Upper lobe of right lung (tissue), 1 donor: ENCODE results near the gene SUSD2. TPM values are rescaled to one million over a fixed set of nuclear protein-coding genes. Genes with fewer than 3 reads are reported as not detected.
"Not testable (repeated sequence)": the region's sequence is repeated elsewhere in the genome, so short reads cannot be mapped to it uniquely, and the experiment has no call there.

ENCODE experiments used
- ATAC-seq: fragments of 200-7000 bp; cut with Tn5 transposase; one replicate; pipeline ENCODE4 v1.9.1; 2020; ENCODE audit warnings: mild to moderate bottlenecking, moderate library complexity
- DNase-seq: peaks from one replicate; pipeline ENCODE4 v3.0.0-alpha.2; 2020
- H3K27ac ChIP-seq: fragments of 200-600 bp; one replicate; pipeline ENCODE4 v1.8.0; 2022
- H3K27me3 ChIP-seq: fragments of 200-600 bp; one replicate; pipeline ENCODE4 v1.8.0; 2022; ENCODE audit warnings: mild to moderate bottlenecking
- H3K36me3 ChIP-seq: fragments of 200-600 bp; one replicate; pipeline ENCODE4 v1.8.0; 2022
- H3K4me1 ChIP-seq: fragments of 200-600 bp; one replicate; pipeline ENCODE4 v1.8.0; 2022
- H3K4me3 ChIP-seq: fragments of 200-600 bp; one replicate; pipeline ENCODE4 v1.8.0; 2022; ENCODE audit warnings: mild to moderate bottlenecking
- H3K9me3 ChIP-seq: fragments of 200-600 bp; one replicate; pipeline ENCODE4 v1.8.0; 2022
- intact Hi-C: fragments of 100-400 bp; cut with DNase I; formaldehyde crosslinking; loops from one replicate; pipeline ENCODE4 v1.11.0; 2022
- total RNA-seq: library from RNA; stranded (reverse); fragmentation: NEBNext Ultra II Directional; extraction: Animal tissue kit (Norgen Biotek cat#: 25700); gene quantifications from one replicate; pipeline ENCODE4 v1.2.1, GENCODE V29; 2021
- TF ChIP-seq, protein P1 (sequence below): fragments of 200-600 bp; IDR thresholded peaks from one replicate; pipeline ENCODE4 v1.8.0; 2022; ENCODE audit warnings: antibody characterized with exemption
- donor health status: DM: no; HTN: yes; CAD: no; lungs with severe emphysema.

Gene SUSD2
- total RNA-seq, 1 donor from 2014 or later: 277 TPM

DNA sequence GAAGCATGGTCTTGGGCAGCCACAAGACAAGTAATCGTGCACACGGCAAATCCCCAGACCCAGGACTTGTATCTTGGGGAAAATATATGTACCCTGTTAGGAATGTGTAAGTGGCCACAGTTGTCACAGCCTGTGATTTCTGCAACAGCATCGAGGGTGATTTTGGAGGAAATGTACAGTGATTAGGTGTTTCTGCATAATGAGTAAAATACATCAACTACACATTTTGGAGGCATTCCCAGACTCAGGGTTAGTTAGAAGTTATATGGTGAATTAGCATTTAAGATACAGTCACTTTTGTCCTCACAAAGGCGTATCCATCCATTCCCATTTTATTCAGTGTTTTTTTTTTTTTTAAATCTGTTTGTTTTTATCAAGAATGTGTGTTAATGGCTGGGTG, 28.4 kb downstream of the SUSD2 start:
- TF ChIP-seq, protein P1, sequence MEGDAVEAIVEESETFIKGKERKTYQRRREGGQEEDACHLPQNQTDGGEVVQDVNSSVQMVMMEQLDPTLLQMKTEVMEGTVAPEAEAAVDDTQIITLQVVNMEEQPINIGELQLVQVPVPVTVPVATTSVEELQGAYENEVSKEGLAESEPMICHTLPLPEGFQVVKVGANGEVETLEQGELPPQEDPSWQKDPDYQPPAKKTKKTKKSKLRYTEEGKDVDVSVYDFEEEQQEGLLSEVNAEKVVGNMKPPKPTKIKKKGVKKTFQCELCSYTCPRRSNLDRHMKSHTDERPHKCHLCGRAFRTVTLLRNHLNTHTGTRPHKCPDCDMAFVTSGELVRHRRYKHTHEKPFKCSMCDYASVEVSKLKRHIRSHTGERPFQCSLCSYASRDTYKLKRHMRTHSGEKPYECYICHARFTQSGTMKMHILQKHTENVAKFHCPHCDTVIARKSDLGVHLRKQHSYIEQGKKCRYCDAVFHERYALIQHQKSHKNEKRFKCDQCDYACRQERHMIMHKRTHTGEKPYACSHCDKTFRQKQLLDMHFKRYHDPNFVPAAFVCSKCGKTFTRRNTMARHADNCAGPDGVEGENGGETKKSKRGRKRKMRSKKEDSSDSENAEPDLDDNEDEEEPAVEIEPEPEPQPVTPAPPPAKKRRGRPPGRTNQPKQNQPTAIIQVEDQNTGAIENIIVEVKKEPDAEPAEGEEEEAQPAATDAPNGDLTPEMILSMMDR: no peak
- intact Hi-C loops: no loop called here
- H3K27me3 ChIP-seq: no peaks in the 10 kb centered on the region
- peaks cover 38% of the 10 kb centered on the region for H3K4me1 ChIP-seq
- no peaks in the 10 kb centered on the region for H3K36me3 ChIP-seq
- no peaks in the 10 kb centered on the region for H3K9me3 ChIP-seq
- H3K4me3 ChIP-seq: no peak overlapping the region
- peak overlapping the region; percentile 88 for H3K27ac ChIP-seq
- no peak for ATAC-seq
- no peak for DNase-seq

DNA sequence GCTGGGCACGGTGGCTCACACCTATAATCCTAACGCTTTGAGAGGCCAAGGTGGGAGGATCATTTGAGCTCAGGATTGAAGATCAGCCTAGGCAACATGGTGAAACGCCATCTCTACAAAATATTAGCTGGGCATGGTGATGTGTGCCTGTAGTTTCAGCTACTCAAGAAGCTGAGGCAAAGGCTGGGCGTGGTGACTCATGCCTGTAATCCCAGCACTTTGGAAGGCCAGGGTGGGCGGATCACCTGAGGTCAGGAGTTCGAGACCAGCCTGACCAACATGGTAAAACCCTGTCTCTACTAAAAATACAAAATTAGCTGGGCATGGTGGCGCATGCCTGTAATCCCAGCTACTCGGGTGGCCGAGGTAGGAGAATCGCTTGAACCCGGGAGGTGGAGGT, 29.1 kb downstream of the SUSD2 start:
- H3K4me1 ChIP-seq: peaks cover 38% of the 10 kb centered on the region
- intact Hi-C loops, H3K27ac ChIP-seq: not testable (repeated sequence)

DNA sequence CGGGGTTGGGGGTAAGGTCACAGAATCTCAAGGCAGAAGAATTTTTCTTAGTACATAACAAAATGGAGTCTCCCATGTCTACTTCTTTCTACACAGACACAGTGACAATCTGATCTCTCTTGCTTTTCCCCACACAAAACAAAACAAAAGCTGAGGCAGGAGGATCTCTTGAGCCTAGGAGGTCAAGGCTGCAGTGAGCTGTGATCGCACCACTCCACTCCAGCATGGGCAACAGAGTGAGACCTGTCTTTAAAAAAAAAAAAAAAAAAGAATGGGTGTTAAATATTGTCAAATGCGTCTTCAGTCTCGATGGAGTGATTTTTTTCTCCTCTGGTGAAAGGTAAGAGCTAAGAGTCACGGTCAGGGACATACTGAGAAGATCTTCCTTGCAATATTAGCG, 30.4 kb downstream of the SUSD2 start:
- intact Hi-C loops, H3K27me3 ChIP-seq, H3K4me3 ChIP-seq, ATAC-seq, DNase-seq, H3K9me3 ChIP-seq, H3K36me3 ChIP-seq, H3K27ac ChIP-seq: not testable (repeated sequence)
- H3K4me1 ChIP-seq: peaks cover 27% of the 10 kb centered on the region

More for the DNA sequence above, 29.1 kb downstream of the SUSD2 start:
- H3K36me3 ChIP-seq, H3K27me3 ChIP-seq, DNase-seq, ATAC-seq, H3K4me3 ChIP-seq, H3K9me3 ChIP-seq: not testable (repeated sequence)

DNA sequence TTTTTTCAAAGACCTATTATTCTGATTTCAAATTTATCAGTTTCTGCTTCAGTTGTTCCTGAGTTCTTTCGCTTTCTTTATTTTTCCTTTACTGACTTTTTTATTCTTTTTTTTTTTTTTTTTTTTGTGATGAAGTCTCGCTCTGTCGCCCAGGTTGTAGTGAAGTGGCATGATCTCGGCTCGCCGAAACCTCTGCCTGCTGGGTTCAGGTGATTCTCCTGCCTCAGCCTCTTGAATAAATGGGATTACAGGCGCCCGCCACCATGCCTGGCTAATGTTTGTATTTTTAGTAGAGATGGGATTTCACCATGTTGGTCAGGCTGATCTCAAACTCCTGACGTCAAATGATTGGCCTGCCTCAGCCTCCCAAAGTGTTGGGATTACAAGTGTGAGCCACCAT, 31.8 kb downstream of the SUSD2 start:
- ATAC-seq, H3K4me3 ChIP-seq, H3K36me3 ChIP-seq, H3K9me3 ChIP-seq, DNase-seq, H3K27me3 ChIP-seq, H3K27ac ChIP-seq, intact Hi-C loops: not testable (repeated sequence)
- H3K4me1 ChIP-seq: peaks cover 16% of the 10 kb centered on the region

DNA sequence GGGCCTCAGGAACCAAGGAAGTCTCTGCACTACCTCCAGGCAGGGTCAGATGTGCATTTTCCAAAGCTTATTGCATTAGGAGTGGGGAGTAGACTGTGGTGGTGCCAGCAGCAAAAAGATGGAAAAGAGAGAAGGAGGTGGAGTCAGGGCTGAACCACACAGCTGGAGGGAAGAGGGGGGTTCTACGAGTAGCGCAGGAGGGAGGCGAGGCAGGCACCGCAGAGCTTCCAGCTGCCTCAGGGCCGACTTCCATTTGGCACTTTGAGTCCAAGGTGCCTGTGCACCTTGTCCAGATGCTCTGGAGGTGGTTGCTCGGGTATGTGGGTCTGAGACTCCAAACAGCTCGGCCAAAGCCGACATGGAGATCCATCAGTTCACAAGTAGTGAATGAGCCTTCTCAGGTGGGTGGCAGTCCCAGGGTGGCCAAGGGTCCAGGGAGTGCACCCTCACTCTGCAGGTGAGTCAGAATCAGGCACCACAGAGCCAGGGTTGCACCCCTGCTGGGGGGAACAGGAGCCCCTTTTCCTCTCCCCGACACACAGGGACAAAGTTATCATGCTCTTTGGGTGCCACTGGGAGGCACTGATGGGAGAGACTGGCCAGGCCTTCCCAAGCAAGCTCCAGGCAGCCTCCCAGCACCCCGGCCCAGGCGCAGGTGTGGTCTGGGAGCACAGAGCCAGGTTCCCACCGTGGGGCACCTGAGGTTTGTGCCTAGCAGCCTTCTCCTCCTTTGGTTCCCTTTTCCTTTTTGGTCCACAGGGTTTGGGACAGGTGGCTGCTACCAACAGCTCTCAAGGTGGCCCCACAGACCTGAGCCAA, 33.4 kb downstream of the SUSD2 start:
- TF ChIP-seq, protein P1: no peak
- Histone ChIP-seq H3K27ac (no peak overlapping the region), H3K4me3 (no peak overlapping the region), H3K9me3 (no peaks in the 10 kb centered on the region), H3K36me3 (peaks cover 4% of the 10 kb centered on the region), H3K27me3 (no peaks in the 10 kb centered on the region), H3K4me1 (no peaks in the 10 kb centered on the region)
- ATAC-seq: peak; percentile 21
- intact Hi-C loops: no loop called here
- no peak for DNase-seq

DNA sequence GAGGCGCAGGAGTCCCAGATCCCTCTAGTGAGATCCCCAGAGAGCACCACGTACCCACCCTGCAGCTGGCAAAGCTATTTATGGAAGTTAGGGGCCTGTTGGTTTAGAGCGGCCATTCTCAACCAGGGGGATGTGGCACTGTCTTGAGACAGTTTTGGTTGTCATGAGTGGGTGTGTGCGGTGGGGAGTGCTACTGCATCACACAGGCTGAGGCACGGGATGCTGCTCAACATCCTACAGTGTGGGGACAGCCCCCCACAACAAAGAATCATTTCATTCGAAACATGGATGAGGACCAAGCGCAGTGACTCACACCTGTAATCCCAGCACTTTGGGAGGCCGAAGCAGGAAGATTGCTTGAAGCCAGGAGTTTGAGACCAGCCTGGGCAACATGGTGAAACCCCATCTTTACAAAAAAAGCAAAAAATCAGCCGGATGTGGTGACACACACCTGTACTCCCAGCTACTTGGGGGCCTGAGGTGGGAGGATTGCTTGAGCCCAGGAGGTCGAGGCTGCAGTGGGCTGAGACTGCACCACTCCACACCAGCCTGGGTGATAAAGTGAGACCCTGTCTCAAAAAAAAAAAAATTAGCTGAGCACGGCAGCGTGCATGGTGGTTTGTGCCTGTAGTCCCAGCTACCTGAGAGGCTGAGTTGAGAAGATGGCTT, 35.4 kb downstream of the SUSD2 start:
- intact Hi-C loops: no loop called here
- ATAC-seq: no peak

DNA sequence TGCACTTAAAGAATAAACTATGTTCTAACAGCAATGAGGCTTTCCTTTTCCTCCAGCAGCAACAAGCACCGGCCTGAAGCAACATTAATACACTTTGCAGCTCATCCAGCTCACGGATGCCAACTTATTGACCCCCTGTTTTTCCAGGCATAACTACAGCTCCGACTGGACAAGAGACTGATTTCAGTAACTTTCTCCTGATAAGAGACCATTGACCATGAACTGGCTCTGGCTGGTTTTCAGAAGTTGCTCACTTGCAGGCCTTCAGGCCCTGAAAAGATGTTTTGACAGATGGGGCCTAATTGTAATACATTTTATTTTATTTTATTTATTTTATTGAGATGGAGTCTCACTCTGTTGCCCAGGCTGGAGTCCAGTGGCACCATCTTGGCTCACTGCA, 36.1 kb downstream of the SUSD2 start:
- DNase-seq (no peak), ATAC-seq (no peak)
- Histone ChIP-seq H3K36me3 (peaks cover 11% of the 10 kb centered on the region), H3K9me3 (no peaks in the 10 kb centered on the region), H3K4me1 (no peaks in the 10 kb centered on the region), H3K4me3 (no peak overlapping the region), H3K27ac (no peak overlapping the region), H3K27me3 (no peaks in the 10 kb centered on the region)
- TF ChIP-seq, protein P1: no peak
- intact Hi-C loops: no loop called here

More for the DNA sequence above, 35.4 kb downstream of the SUSD2 start:
- H3K36me3 ChIP-seq: peaks cover 11% of the 10 kb centered on the region
- no peak overlapping the region for H3K4me3 ChIP-seq
- DNase-seq: no peak
- TF ChIP-seq, protein P1: no peak
- H3K4me1 ChIP-seq: no peaks in the 10 kb centered on the region
- no peak overlapping the region for H3K27ac ChIP-seq
- H3K9me3 ChIP-seq: no peaks in the 10 kb centered on the region
- H3K27me3 ChIP-seq: no peaks in the 10 kb centered on the region
